Testis (tissue), 2 donors: ENCODE measurements around the gene SLC24A1.

Source experiments
- CTCF ChIP-seq, 3 experiments: fragments of 450-650 bp in 2 of 3; fragments of 200-600 bp in 1 of 3; sonication (generic) in 1 of 3; IDR thresholded peaks; one replicate each; pipeline ENCODE4 v1.5.1; 2016 to 2019; ENCODE audit warnings: antibody characterized with exemption in 3 of 3, mild to moderate bottlenecking in 2 of 3, moderate library complexity in 1 of 3
- POLR2A ChIP-seq: fragments of 450-650 bp; IDR thresholded peaks from one replicate; pipeline ENCODE4 v1.6.1; 2017; ENCODE audit warnings: antibody characterized with exemption, mild to moderate bottlenecking, moderate library complexity

GRCh38 chr15:65655026-65655425 is 33.3 kb downstream of the SLC24A1 start:
- no peak for TF ChIP-seq CTCF (IDR thresholded peaks at IDR 0.05)
- TF ChIP-seq POLR2A = no peak
